Activated T-helper 17 cell treated with anti-CD3 and anti-CD28 coated beads, Interleukin-2, amount 50 U/mL, for 72 hours (primary cell): Measurements from ENCODE around the gene TMEM119. TPM values are rescaled to one million over a fixed set of nuclear protein-coding genes. Genes with fewer than 3 reads are reported as not detected.
"Not testable (repeated sequence)": the region's sequence is repeated elsewhere in the genome, so short reads cannot be mapped to it uniquely, and the experiment has no call there.

ENCODE experiments used
- ATAC-seq: fragments of 150-1000 bp; cut with Tn5 transposase; replicated peaks from 2 replicates; pipeline ENCODE4 v1.10.0; 2021; ENCODE audit warnings: mild to moderate bottlenecking, moderate library complexity
- H3K27ac Mint-ChIP-seq: one replicate; pipeline ENCODE4 v1.8.0; 2022; ENCODE audit warnings: mixed read lengths
- H3K27me3 Mint-ChIP-seq: one replicate; pipeline ENCODE4 v1.8.0; 2022; ENCODE audit warnings: mixed read lengths
- H3K36me3 Mint-ChIP-seq: one replicate; pipeline ENCODE4 v1.8.0; 2022; ENCODE audit warnings: low read depth, mild to moderate bottlenecking, mixed read lengths
- H3K4me1 Mint-ChIP-seq: one replicate; pipeline ENCODE4 v1.8.0; 2022; ENCODE audit warnings: mixed read lengths
- H3K4me3 Mint-ChIP-seq: one replicate; pipeline ENCODE4 v1.8.0; 2022; ENCODE audit warnings: mild to moderate bottlenecking, mixed read lengths
- H3K9me3 Mint-ChIP-seq: one replicate; pipeline ENCODE4 v1.8.0; 2022; ENCODE audit warnings: mixed read lengths
- total RNA-seq, 2 donors: library from RNA; stranded (reverse); gene quantifications; one replicate each; pipeline ENCODE4 v1.2.3, GENCODE V29; 2022

The TMEM119 gene
- total RNA-seq, 2 donors from 2014 or later: 0.24 to 0.71 TPM

GRCh38 chr12:108591267-108591980, 6.5 kb downstream of the TMEM119 start:
- no peaks in the 10 kb centered on the region for H3K4me1 Mint-ChIP-seq
- no peak overlapping the region for H3K4me3 Mint-ChIP-seq
- no peak for ATAC-seq
- no peaks in the 10 kb centered on the region for H3K27me3 Mint-ChIP-seq
- no peak overlapping the region for H3K27ac Mint-ChIP-seq
- H3K9me3 Mint-ChIP-seq: no peaks in the 10 kb centered on the region
- H3K36me3 Mint-ChIP-seq: no peaks in the 10 kb centered on the region

GRCh38 chr12:108590463-108590862, 7.4 kb downstream of the TMEM119 start:
- not testable (repeated sequence) for ATAC-seq, H3K4me3 Mint-ChIP-seq, H3K36me3 Mint-ChIP-seq, H3K4me1 Mint-ChIP-seq, H3K9me3 Mint-ChIP-seq, H3K27ac Mint-ChIP-seq, H3K27me3 Mint-ChIP-seq

DNA sequence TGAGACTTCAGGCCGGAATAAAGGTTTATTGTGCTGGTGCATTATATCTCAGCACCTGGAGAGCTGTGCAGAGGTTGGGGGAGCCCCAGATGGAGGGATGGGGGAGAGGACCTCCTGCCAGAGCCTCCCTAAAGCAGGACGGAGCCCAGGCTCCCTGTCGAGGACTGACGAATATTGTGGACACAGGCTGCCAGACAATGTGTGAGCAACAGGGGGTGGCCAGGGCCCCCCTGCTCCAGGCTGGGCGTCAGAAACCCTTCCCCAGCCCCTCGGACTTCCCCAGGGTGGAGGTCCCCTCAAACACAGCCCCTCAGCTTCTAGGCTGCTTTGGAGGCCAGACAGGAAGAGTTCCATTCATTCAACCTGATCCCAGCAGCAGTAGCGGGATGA, 8.0 kb downstream of the TMEM119 start:
- no peaks in the 10 kb centered on the region for H3K9me3 Mint-ChIP-seq
- H3K4me3 Mint-ChIP-seq: no peak overlapping the region
- H3K27me3 Mint-ChIP-seq: no peaks in the 10 kb centered on the region
- ATAC-seq: no peak
- H3K4me1 Mint-ChIP-seq: no peaks in the 10 kb centered on the region
- H3K27ac Mint-ChIP-seq: no peak overlapping the region
- H3K36me3 Mint-ChIP-seq: no peaks in the 10 kb centered on the region

- Mint-ChIP-seq H3K4me3 (no peak overlapping the region), H3K4me1 (no peaks in the 10 kb centered on the region), H3K36me3 (no peaks in the 10 kb centered on the region), H3K27ac (no peak overlapping the region), H3K9me3 (no peaks in the 10 kb centered on the region), H3K27me3 (no peaks in the 10 kb centered on the region)
- no peak for ATAC-seq
These were observed 8.7 kb downstream of the TMEM119 start for GRCh38 chr12:108589028-108589839.

DNA sequence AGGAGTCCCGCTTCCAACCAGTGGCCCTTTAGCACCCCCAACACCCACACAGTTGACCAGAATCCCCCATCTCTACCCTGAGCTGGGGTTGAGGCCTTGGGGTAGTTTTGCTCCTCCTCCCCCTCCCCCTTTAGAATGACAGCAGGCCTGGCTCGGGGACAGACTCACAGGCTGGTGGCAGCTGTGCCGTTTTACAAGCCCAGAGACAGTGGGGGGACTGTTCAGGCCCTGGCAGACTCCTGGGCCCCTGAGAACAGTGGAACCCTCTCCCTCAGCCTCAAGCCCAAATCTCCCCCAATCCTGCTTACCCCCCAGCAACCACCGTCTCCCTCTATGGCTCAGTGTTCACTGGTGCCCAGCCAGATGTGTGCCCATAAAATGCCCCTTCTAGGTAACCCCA, 10.1 kb downstream of the TMEM119 start:
- no peaks in the 10 kb centered on the region for H3K27me3 Mint-ChIP-seq
- no peaks in the 10 kb centered on the region for H3K9me3 Mint-ChIP-seq
- no peaks in the 10 kb centered on the region for H3K36me3 Mint-ChIP-seq
- H3K27ac Mint-ChIP-seq: no peak overlapping the region
- no peak overlapping the region for H3K4me3 Mint-ChIP-seq
- no peak for ATAC-seq
- no peaks in the 10 kb centered on the region for H3K4me1 Mint-ChIP-seq

GRCh38 chr12:108586306-108586705, 11.6 kb downstream of the TMEM119 start:
- Mint-ChIP-seq H3K27me3 (no peaks in the 10 kb centered on the region), H3K4me3 (no peak overlapping the region), H3K4me1 (no peaks in the 10 kb centered on the region), H3K36me3 (no peaks in the 10 kb centered on the region), H3K27ac (no peak overlapping the region), H3K9me3 (no peaks in the 10 kb centered on the region)
- no peak for ATAC-seq

GRCh38 chr12:108585864-108586263, 12.0 kb downstream of the TMEM119 start:
- no peak for ATAC-seq
- Mint-ChIP-seq H3K36me3 (no peaks in the 10 kb centered on the region), H3K4me1 (no peaks in the 10 kb centered on the region), H3K27ac (no peak overlapping the region), H3K4me3 (no peak overlapping the region), H3K27me3 (no peaks in the 10 kb centered on the region), H3K9me3 (no peaks in the 10 kb centered on the region)

DNA sequence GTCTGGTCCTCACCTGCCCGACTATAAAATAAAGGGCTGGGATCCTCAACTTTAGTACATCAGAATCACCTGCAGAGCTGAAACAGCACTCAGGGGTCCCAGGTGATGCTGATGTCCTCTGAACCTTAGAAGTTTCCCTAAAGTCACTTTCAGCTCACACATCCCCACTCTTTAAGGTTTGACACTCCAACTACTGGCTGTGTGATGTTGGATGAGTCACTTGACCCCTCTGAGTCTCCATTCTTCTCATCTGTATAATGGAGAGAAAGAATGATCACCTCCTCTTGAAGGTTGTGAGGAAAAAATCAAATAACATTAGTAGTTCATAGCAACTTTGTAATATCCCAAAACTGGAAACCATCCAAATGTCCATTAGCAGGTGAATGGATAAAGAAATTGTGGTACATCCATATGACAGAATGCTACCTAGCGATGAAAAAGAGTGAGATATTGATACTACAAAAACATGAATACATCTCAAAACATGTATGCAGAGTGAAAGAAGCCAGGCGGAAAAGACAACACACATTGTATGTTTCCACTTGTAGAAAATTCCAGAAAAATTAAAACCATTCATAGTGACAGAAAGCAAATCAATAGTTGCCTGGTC, 13.3 kb downstream of the TMEM119 start:
- H3K27me3 Mint-ChIP-seq: no peaks in the 10 kb centered on the region
- no peak overlapping the region for H3K27ac Mint-ChIP-seq
- H3K4me3 Mint-ChIP-seq: no peak overlapping the region
- no peaks in the 10 kb centered on the region for H3K9me3 Mint-ChIP-seq
- H3K4me1 Mint-ChIP-seq: no peaks in the 10 kb centered on the region
- no peak for ATAC-seq
- H3K36me3 Mint-ChIP-seq: no peaks in the 10 kb centered on the region

DNA sequence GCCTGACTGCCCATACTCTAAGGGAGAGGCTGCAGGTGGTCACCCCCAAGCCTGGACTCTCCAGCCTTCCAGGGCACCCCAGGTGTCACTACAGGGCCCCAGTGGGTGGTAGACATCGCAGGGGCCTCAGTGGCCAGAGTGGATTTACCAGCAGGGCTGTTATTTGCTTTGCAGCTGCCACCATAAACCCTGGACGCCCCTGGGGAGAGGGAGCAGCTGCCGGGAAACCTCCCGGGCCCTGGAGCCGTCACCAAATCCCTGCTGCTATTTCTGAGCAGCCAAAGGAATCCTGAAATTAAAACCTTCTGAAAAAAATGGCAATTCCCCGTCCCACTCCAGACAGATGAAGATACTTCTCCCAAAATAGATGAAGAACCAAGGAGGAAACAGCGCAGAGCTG, 13.9 kb downstream of the TMEM119 start:
- Mint-ChIP-seq H3K4me3 (no peak overlapping the region), H3K9me3 (peaks cover under 1% of the 10 kb centered on the region), H3K27me3 (no peaks in the 10 kb centered on the region), H3K4me1 (peaks cover 3% of the 10 kb centered on the region), H3K36me3 (no peaks in the 10 kb centered on the region), H3K27ac (no peak overlapping the region)
- ATAC-seq: no peak

DNA sequence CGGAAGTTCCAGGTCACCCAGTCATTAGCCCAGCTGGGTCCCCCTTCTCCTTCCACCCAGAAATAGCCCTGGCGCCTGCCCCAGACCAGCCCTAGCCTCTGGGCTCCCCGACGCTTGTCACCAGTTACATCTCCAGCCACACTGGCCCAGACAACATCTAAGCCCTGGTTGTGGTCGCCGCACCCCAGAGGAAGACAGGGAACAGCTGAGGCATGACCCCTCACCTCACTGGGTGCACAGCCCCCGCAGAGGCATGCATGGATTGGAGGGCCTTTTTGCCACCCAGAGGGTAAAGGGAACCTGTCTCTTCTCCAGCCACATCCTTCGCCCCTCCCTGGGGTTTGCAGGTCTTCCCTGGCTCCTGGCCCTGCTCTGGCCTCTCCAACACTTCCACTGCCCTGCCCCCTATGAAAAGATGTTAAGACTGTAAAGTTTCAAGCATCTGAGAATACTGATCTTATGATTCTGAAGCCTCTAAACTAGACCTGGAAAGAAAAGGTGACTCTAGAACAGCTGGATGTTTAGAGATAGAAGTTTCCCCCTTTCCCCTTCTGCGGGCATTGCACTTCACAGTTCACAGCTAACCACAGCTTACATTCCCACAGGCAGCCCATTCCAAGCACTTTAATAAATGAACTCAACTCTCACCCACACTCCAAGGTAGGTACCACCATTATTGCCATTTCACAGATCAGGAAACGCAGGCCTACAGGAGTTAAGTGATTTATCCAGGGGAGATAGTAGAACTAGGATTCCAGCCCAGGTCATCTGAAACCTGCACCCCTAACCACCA, 14.7 kb downstream of the TMEM119 start:
- H3K36me3 Mint-ChIP-seq: no peaks in the 10 kb centered on the region
- peaks cover 4% of the 10 kb centered on the region for H3K9me3 Mint-ChIP-seq
- ATAC-seq: no peak
- no peak overlapping the region for H3K4me3 Mint-ChIP-seq
- H3K4me1 Mint-ChIP-seq: peaks cover 8% of the 10 kb centered on the region
- no peak overlapping the region for H3K27ac Mint-ChIP-seq
- H3K27me3 Mint-ChIP-seq: no peaks in the 10 kb centered on the region

DNA sequence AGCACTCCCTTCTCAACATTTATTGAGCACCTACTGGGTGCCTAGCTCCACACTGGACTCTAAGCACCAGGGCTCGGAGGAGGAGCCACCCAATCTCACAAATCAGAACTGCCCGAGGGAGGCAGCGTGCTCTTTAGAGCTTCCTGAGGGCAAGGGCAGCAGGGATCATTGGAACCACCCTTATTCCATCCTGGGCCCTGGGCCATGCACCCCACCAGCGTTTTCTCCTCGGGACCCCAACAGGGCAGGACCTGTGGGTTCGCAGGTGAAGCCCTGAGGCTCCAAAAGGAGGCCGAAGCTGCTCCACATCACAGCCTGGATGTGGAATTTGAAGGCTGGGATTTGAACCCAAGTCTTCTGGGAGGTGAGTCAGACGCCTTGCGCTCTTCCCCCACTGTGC, 15.4 kb downstream of the TMEM119 start:
- no peak for ATAC-seq
- H3K4me1 Mint-ChIP-seq: peaks cover 8% of the 10 kb centered on the region
- no peak overlapping the region for H3K4me3 Mint-ChIP-seq
- H3K27me3 Mint-ChIP-seq: no peaks in the 10 kb centered on the region
- no peak overlapping the region for H3K27ac Mint-ChIP-seq
- H3K9me3 Mint-ChIP-seq: peaks cover 4% of the 10 kb centered on the region
- H3K36me3 Mint-ChIP-seq: no peaks in the 10 kb centered on the region

GRCh38 chr12:108581311-108582227, 16.3 kb downstream of the TMEM119 start:
- H3K4me3 Mint-ChIP-seq: no peak overlapping the region
- H3K27ac Mint-ChIP-seq: no peak overlapping the region
- H3K4me1 Mint-ChIP-seq: peaks cover 8% of the 10 kb centered on the region
- no peak for ATAC-seq
- H3K27me3 Mint-ChIP-seq: no peaks in the 10 kb centered on the region
- H3K9me3 Mint-ChIP-seq: peaks cover 4% of the 10 kb centered on the region
- no peaks in the 10 kb centered on the region for H3K36me3 Mint-ChIP-seq

DNA sequence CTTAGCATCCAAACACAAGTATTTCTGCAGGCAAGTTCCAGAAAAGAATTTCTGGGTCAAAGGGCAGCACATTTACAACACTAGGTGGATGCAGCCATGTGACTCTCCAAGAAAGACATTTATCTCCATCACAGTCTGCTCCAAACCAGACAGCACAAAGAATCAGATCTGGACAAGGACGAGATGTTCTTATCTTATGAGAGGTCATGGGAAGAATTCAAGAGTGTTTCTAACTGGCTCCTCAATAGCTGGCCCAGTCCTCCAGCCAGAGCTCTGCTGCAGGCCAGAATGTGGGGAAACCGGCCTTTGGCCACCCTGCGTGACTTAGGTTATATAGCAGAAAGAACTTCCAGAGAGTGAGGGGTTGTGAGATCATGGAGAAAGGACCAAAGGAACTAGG, 17.4 kb downstream of the TMEM119 start:
- no peaks in the 10 kb centered on the region for H3K27me3 Mint-ChIP-seq
- peaks cover 4% of the 10 kb centered on the region for H3K9me3 Mint-ChIP-seq
- no peak overlapping the region for H3K27ac Mint-ChIP-seq
- H3K4me1 Mint-ChIP-seq: peaks cover 15% of the 10 kb centered on the region
- no peaks in the 10 kb centered on the region for H3K36me3 Mint-ChIP-seq
- no peak overlapping the region for H3K4me3 Mint-ChIP-seq
- no peak for ATAC-seq
